DMS53 (cell line): ENCODE results near the gene OSGIN1.

Source experiments
- DNase-seq: peaks from one replicate; lab custom pipeline; 2025; lab: John Stamatoyannopoulos, UW

OSGIN1 gene

GRCh38 chr16:84000989-84001642 is 48.1 kb downstream of the OSGIN1 start:
- no peak for DNase-seq

- DNase-seq, result no peak
Observed at GRCh38 chr16:84001726-84002125, 48.7 kb downstream of the OSGIN1 start.

- no peak for DNase-seq
Observed at GRCh38 chr16:84003038-84003437, 50.0 kb downstream of the OSGIN1 start.

GRCh38 chr16:84004442-84004841 is 51.4 kb downstream of the OSGIN1 start:
- no peak for DNase-seq

GRCh38 chr16:84005391-84005790 is 52.4 kb downstream of the OSGIN1 start:
- DNase-seq, result no peak

- no peak for DNase-seq
Observed at GRCh38 chr16:84007520-84007919, 54.5 kb downstream of the OSGIN1 start.

- no peak for DNase-seq
Observed at GRCh38 chr16:84007965-84008364, 54.9 kb downstream of the OSGIN1 start.

GRCh38 chr16:84009282-84009681 is 56.2 kb downstream of the OSGIN1 start:
- DNase-seq, result no peak

- DNase-seq, result peak; percentile 73
Observed at GRCh38 chr16:84013787-84014569, 60.9 kb downstream of the OSGIN1 start.

GRCh38 chr16:84014570-84015327 is 61.7 kb downstream of the OSGIN1 start:
- no peak for DNase-seq

GRCh38 chr16:84015399-84015798 is 62.4 kb downstream of the OSGIN1 start:
- DNase-seq, result no peak
